Effector memory CD4-positive, alpha-beta T cell (primary cell): ENCODE data around the gene CERS5.

ENCODE experiments used
- DNase-seq, 3 donors: peaks; one replicate each; pipeline ENCODE4 v3.0.0-alpha.2; 2020
- H3K27ac ChIP-seq: 2 replicates; pipeline ENCODE4 v1.7.0; 2013; ENCODE audit warnings: mild to moderate bottlenecking, low read length, moderate library complexity; ENCODE audit not compliant: insufficient read depth, poor library complexity, severe bottlenecking
- H3K27me3 ChIP-seq: replicated peaks from 2 replicates; pipeline ENCODE4 v1.7.0; 2013; ENCODE audit warnings: mild to moderate bottlenecking, low read length; ENCODE audit not compliant: insufficient read depth, control insufficient read depth, poor library complexity, severe bottlenecking
- H3K36me3 ChIP-seq: 2 replicates; pipeline ENCODE4 v1.7.0; 2013; ENCODE audit warnings: mild to moderate bottlenecking, low read length, moderate library complexity; ENCODE audit not compliant: control insufficient read depth, insufficient read depth
- H3K4me1 ChIP-seq: 2 replicates; pipeline ENCODE4 v1.7.0; 2013; ENCODE audit warnings: low read length, mild to moderate bottlenecking; ENCODE audit not compliant: control insufficient read depth, insufficient read depth, poor library complexity, severe bottlenecking
- H3K4me3 ChIP-seq: 2 replicates; pipeline ENCODE4 v1.7.0; 2013; ENCODE audit warnings: low read length, low read depth, mild to moderate bottlenecking; ENCODE audit not compliant: insufficient read depth, poor library complexity, severe bottlenecking
- H3K9me3 ChIP-seq: 2 replicates; pipeline ENCODE4 v1.7.0; 2013; ENCODE audit warnings: mild to moderate bottlenecking, low read length, moderate library complexity; ENCODE audit not compliant: control insufficient read depth

The CERS5 gene

GRCh38 chr12:50201987-50202521 is 34.9 kb upstream of the CERS5 start:
- no peak overlapping the region for H3K4me3 ChIP-seq
- peaks cover 53% of the 10 kb centered on the region for H3K36me3 ChIP-seq
- H3K27me3 ChIP-seq: no peaks in the 10 kb centered on the region
- H3K27ac ChIP-seq: no peak overlapping the region
- H3K9me3 ChIP-seq: no peaks in the 10 kb centered on the region
- no peak for DNase-seq
- H3K4me1 ChIP-seq: no peaks in the 10 kb centered on the region

- peaks cover 51% of the 10 kb centered on the region for H3K36me3 ChIP-seq
- H3K4me3 ChIP-seq: no peak overlapping the region
- no peaks in the 10 kb centered on the region for H3K27me3 ChIP-seq
- no peaks in the 10 kb centered on the region for H3K9me3 ChIP-seq
- no peak for DNase-seq
- no peak overlapping the region for H3K27ac ChIP-seq
- no peaks in the 10 kb centered on the region for H3K4me1 ChIP-seq
Measured at GRCh38 chr12:50200552-50201273, 33.5 kb upstream of the CERS5 start.

GRCh38 chr12:50198829-50199228 is 31.7 kb upstream of the CERS5 start:
- Histone ChIP-seq H3K27ac (no peak overlapping the region), H3K27me3 (no peaks in the 10 kb centered on the region), H3K9me3 (no peaks in the 10 kb centered on the region), H3K4me1 (no peaks in the 10 kb centered on the region), H3K4me3 (no peak overlapping the region), H3K36me3 (peaks cover 34% of the 10 kb centered on the region)
- DNase-seq: no peak

GRCh38 chr12:50197297-50197727 is 30.1 kb upstream of the CERS5 start:
- H3K27ac ChIP-seq: no peak overlapping the region
- no peak for DNase-seq

GRCh38 chr12:50196537-50196936 is 29.4 kb upstream of the CERS5 start:
- no peaks in the 10 kb centered on the region for H3K9me3 ChIP-seq
- no peak overlapping the region for H3K27ac ChIP-seq
- peaks cover 26% of the 10 kb centered on the region for H3K36me3 ChIP-seq
- H3K4me1 ChIP-seq: no peaks in the 10 kb centered on the region
- no peak overlapping the region for H3K4me3 ChIP-seq
- H3K27me3 ChIP-seq: no peaks in the 10 kb centered on the region
- DNase-seq: no peak

More at GRCh38 chr12:50197297-50197727, 30.1 kb upstream of the CERS5 start:
- Histone ChIP-seq H3K9me3 (no peaks in the 10 kb centered on the region), H3K4me1 (no peaks in the 10 kb centered on the region), H3K36me3 (peaks cover 27% of the 10 kb centered on the region), H3K27me3 (no peaks in the 10 kb centered on the region), H3K4me3 (no peak overlapping the region)

- Histone ChIP-seq H3K9me3 (no peaks in the 10 kb centered on the region), H3K27me3 (no peaks in the 10 kb centered on the region), H3K36me3 (peaks cover 26% of the 10 kb centered on the region), H3K4me1 (no peaks in the 10 kb centered on the region), H3K27ac (no peak overlapping the region), H3K4me3 (no peak overlapping the region)
- no peak for DNase-seq
Measured at GRCh38 chr12:50195832-50196231, 28.7 kb upstream of the CERS5 start.

GRCh38 chr12:50192908-50193307 is 25.7 kb upstream of the CERS5 start:
- H3K27ac ChIP-seq: no peak overlapping the region

GRCh38 chr12:50192236-50192635 is 25.1 kb upstream of the CERS5 start:
- DNase-seq: no peak
- peaks cover under 1% of the 10 kb centered on the region for H3K36me3 ChIP-seq
- no peak overlapping the region for H3K27ac ChIP-seq

More at GRCh38 chr12:50192908-50193307, 25.7 kb upstream of the CERS5 start:
- Histone ChIP-seq H3K36me3 (peaks cover 4% of the 10 kb centered on the region), H3K27me3 (no peaks in the 10 kb centered on the region), H3K4me1 (peaks cover 8% of the 10 kb centered on the region), H3K4me3 (no peak overlapping the region), H3K9me3 (no peaks in the 10 kb centered on the region)
- DNase-seq: no peak

GRCh38 chr12:50190859-50191258 is 23.7 kb upstream of the CERS5 start:
- H3K9me3 ChIP-seq: no peaks in the 10 kb centered on the region

More at GRCh38 chr12:50192236-50192635, 25.1 kb upstream of the CERS5 start:
- H3K9me3 ChIP-seq: no peaks in the 10 kb centered on the region
- H3K27me3 ChIP-seq: no peaks in the 10 kb centered on the region
- no peak overlapping the region for H3K4me3 ChIP-seq
- H3K4me1 ChIP-seq: peaks cover 8% of the 10 kb centered on the region

GRCh38 chr12:50188875-50189575 is 21.9 kb upstream of the CERS5 start:
- peak overlapping the region; percentile 51 for H3K27ac ChIP-seq
- H3K4me1 ChIP-seq: peaks cover 8% of the 10 kb centered on the region
- peak overlapping the region; percentile 23 for H3K4me3 ChIP-seq
- H3K27me3 ChIP-seq: no peaks in the 10 kb centered on the region
- no peaks in the 10 kb centered on the region for H3K36me3 ChIP-seq
- no peaks in the 10 kb centered on the region for H3K9me3 ChIP-seq
- DNase-seq: no peak

More at GRCh38 chr12:50190859-50191258, 23.7 kb upstream of the CERS5 start:
- no peak overlapping the region for H3K4me3 ChIP-seq
- H3K36me3 ChIP-seq: no peaks in the 10 kb centered on the region
- no peak overlapping the region for H3K27ac ChIP-seq
- H3K27me3 ChIP-seq: no peaks in the 10 kb centered on the region
- H3K4me1 ChIP-seq: peaks cover 8% of the 10 kb centered on the region
- DNase-seq: no peak
